ENCODE data around the gene ZFP42. TPM values are rescaled to one million over a fixed set of nuclear protein-coding genes. Genes with fewer than 3 reads are reported as not detected.
"Not testable (repeated sequence)": the region's sequence is repeated elsewhere in the genome, so short reads cannot be mapped to it uniquely, and the experiment has no call there.

Gene ZFP42
- not detected for total RNA-seq

DNA sequence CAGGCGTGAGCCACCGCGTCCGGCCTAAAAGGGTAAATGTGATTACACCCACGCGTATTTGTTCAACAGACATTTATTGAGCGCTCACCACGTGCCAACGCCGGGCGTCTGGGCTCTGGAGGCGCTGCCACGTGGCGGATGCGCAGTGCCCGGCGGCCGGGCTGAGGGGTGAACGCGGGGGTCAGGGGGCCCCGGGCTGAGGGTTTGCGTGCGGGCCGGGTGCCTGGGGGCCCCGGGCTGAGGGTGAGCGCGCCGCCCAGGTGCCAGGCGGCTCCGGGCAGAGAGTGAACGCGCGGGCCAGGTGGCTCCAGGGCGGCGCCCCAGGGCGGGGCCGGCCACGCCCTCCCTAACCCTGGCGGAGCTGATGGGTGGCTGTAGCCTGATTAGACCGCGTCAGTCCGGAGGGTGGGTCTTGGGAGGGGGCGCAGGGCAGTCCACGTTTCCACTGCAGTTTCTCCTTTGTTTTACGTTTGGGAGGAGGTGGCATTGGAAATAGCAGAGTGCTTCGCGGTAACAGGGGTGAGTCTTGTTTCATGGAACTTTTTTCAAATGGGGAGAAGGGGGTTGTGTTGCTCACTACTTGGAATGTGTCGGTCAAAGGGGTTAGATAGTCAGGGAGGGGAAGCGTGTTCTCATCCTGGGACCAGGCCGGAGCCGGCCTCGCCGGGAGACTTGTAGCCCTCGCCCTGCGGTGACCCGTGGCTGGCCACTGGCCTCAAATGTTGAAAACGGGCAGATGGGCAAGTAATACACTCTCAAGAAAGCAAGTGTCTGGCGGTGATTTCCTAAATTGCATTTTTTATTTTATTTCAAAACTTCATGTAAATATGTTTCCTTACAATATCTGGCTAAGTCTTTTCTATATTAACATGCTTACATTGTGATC is at the start of gene ZFP42:
TSS of gene ZFP42 (plus strand) at position 450 of the 886 bp plus-strand sequence. CDS start 7,037 bp downstream, outside the sequence.
- Mint-ChIP-seq H3K36me3 (peaks cover 26% of the 10 kb centered on the region), H3K4me3 (no peak within 1 kb of the TSS), H3K27ac (no peak within 1 kb of the TSS), H3K4me1 (ENCODE audit: low read depth in 2 of 2) (no peaks in the 10 kb centered on the region), H3K27me3 (no peaks in the 10 kb centered on the region), H3K9me3 (peaks cover 17% of the 10 kb centered on the region)
- no peak for ATAC-seq
- DNase-seq (ENCODE audit: low spot score), result no peak

DNA sequence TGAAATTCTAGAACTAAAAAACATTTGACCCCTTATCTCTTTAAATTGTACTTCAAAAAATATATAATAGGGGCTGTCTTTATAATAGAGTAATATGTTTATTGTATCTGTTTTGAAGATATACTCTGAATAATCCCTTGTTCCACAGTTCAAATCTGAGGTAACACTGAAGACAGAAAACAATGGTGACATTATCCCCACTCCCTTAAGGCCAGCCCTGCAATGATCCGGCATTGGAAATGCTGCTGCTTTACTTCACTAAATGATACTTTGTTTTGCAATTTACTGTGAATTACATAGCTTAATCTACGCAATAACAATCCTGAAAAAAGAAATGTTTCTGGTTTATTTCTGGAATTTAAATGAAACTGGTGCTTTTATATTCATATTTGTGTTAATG is 34.4 kb upstream of the ZFP42 start:
- ATAC-seq (no peak), DNase-seq (ENCODE audit: low spot score) (no peak)
- no peaks in the 10 kb centered on the region for H3K4me1 Mint-ChIP-seq (ENCODE audit: low read depth in 2 of 2)
- H3K36me3 Mint-ChIP-seq, result no peaks in the 10 kb centered on the region
- no peak overlapping the region for H3K4me3 Mint-ChIP-seq
- H3K9me3 Mint-ChIP-seq, result peaks cover 7% of the 10 kb centered on the region
- H3K27me3 Mint-ChIP-seq, result no peaks in the 10 kb centered on the region
- H3K27ac Mint-ChIP-seq, result no peak overlapping the region

DNA sequence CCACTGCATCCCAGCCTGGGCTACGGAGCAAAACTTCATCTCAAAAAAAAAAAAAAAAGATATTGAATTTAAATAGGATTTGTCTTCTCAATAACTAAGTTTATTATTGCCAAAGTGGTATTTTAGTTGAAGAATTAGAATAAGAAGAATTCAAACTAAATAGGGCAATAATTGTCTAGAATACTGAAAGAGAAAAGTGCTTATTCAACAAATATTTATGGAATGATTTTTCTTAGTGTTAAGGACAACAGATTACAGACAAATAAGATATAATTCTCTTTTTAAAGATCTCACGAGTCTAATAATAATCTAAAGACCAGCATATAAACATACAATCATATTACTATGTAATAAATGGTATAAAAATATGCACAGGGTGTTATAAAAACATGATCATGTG is 33.6 kb upstream of the ZFP42 start:
- Mint-ChIP-seq H3K4me1 (ENCODE audit: low read depth in 2 of 2) (no peaks in the 10 kb centered on the region), H3K27me3 (no peaks in the 10 kb centered on the region), H3K4me3 (no peak overlapping the region), H3K9me3 (peaks cover 7% of the 10 kb centered on the region), H3K27ac (no peak overlapping the region), H3K36me3 (no peaks in the 10 kb centered on the region)
- no peak for ATAC-seq
- DNase-seq (ENCODE audit: low spot score), result no peak

DNA sequence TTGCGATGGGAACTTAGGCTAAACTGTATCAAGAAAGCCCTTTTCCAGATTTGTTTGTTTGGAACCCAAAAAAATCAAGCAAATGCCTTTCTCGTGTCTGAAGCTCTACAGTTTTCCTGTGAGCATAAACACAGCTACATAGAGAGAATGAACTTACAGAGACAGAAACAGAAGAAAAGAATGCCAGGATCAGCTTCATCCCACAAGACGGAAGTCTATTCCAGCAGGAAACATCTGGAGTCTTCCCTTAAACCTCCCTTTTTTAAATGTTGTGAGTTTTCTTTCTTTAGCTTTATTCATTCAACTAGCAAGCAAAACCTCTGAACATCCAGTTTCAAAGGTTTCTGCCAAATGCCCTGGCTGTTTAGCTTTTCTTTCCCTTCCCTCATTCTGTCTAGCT is 32.6 kb upstream of the ZFP42 start:
- no peaks in the 10 kb centered on the region for H3K4me1 Mint-ChIP-seq (ENCODE audit: low read depth in 2 of 2)

GRCh38 chr4:187965726-187966125 is 29.8 kb upstream of the ZFP42 start:
- Mint-ChIP-seq H3K27ac (no peak overlapping the region), H3K4me3 (no peak overlapping the region), H3K36me3 (no peaks in the 10 kb centered on the region), H3K4me1 (ENCODE audit: low read depth in 2 of 2) (no peaks in the 10 kb centered on the region), H3K9me3 (peaks cover 3% of the 10 kb centered on the region), H3K27me3 (no peaks in the 10 kb centered on the region)
- ATAC-seq (no peak), DNase-seq (ENCODE audit: low spot score) (no peak)

More for the DNA sequence above, 32.6 kb upstream of the ZFP42 start:
- Mint-ChIP-seq H3K36me3 (no peaks in the 10 kb centered on the region), H3K9me3 (peaks cover 7% of the 10 kb centered on the region), H3K4me3 (no peak overlapping the region), H3K27ac (no peak overlapping the region), H3K27me3 (no peaks in the 10 kb centered on the region)
- DNase-seq (ENCODE audit: low spot score) (no peak), ATAC-seq (no peak)

DNA sequence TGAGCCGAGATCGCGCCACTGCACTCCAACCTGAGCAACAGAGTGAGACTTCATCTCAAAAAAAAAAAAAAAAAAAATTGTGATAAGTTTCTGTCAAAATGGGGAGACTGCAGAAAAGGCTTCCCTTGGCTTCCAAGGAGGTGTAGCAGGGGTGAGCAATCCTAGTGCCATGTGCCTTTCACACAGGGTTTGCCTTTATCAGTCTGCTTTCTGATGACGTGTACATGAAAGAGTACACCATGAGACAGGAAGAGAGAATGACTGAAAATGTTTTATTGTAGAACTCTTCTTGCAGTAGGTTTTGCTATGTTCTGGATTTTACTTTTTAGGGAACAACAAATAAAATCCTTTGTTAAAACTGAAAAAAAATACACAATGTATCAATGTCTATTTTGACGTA is 23.4 kb upstream of the ZFP42 start:
- Mint-ChIP-seq H3K4me1 (ENCODE audit: low read depth in 2 of 2) (no peaks in the 10 kb centered on the region), H3K9me3 (no peaks in the 10 kb centered on the region), H3K27ac (no peak overlapping the region), H3K27me3 (no peaks in the 10 kb centered on the region), H3K4me3 (no peak overlapping the region), H3K36me3 (no peaks in the 10 kb centered on the region)
- DNase-seq (ENCODE audit: low spot score) (no peak), ATAC-seq (no peak)

GRCh38 chr4:187983746-187984145 is 11.8 kb upstream of the ZFP42 start:
- no peak for DNase-seq (ENCODE audit: low spot score)
- peaks cover 17% of the 10 kb centered on the region for H3K36me3 Mint-ChIP-seq
- no peaks in the 10 kb centered on the region for H3K4me1 Mint-ChIP-seq (ENCODE audit: low read depth in 2 of 2)
- H3K27me3 Mint-ChIP-seq, result no peaks in the 10 kb centered on the region
- no peak for ATAC-seq
- peaks cover 38% of the 10 kb centered on the region for H3K9me3 Mint-ChIP-seq
- no peak overlapping the region for H3K27ac Mint-ChIP-seq
- H3K4me3 Mint-ChIP-seq, result no peak overlapping the region

DNA sequence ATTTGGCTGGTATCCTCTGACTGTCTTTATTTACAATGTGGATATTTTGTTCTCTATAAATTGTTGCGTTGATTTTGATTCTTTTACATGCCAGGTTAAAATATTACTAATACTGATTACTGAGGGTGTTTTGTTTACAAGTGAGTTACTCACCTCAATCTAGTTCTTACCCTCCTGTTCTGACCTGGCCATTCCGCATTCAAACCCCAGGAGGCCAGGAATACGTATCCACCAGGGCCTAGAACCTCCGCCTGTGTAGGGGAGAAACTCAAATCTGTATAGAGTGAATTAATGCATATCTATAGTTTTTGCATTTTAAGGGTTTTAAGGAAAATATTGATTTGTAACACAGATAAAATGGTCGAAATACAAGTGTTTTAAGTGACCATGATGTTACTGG is 2.6 kb upstream of the ZFP42 start:
- H3K27ac Mint-ChIP-seq, result no peak overlapping the region
- DNase-seq (ENCODE audit: low spot score) (no peak), ATAC-seq (no peak)
- H3K4me3 Mint-ChIP-seq, result no peak overlapping the region
- H3K4me1 Mint-ChIP-seq (ENCODE audit: low read depth in 2 of 2), result no peaks in the 10 kb centered on the region
- peaks cover 12% of the 10 kb centered on the region for H3K9me3 Mint-ChIP-seq
- peaks cover 19% of the 10 kb centered on the region for H3K36me3 Mint-ChIP-seq
- no peaks in the 10 kb centered on the region for H3K27me3 Mint-ChIP-seq

DNA sequence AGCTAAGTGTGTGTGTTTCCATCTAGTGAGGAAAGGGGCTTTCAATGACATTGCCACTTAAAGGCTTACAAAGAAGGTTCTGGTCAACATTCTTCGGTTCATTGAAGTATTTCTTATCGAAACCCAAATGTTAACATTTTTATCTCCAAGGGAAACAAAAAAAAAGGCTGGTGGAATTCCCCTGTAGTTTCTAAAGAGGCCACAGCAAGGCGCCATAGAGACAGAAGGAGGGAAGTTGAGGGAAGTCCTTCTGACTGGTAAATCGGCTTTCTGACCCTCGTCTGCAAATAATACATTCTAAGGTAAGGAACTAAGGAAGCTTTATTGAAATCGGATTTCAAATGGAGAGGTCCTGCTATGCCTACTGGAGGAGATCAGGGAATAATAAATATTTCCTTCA is 1.7 kb upstream of the ZFP42 start:
- H3K27me3 Mint-ChIP-seq, result no peaks in the 10 kb centered on the region
- H3K9me3 Mint-ChIP-seq, result peaks cover 12% of the 10 kb centered on the region
- H3K36me3 Mint-ChIP-seq, result peaks cover 19% of the 10 kb centered on the region
- no peak overlapping the region for H3K27ac Mint-ChIP-seq
- ATAC-seq, result no peak
- H3K4me3 Mint-ChIP-seq, result no peak overlapping the region
- H3K4me1 Mint-ChIP-seq (ENCODE audit: low read depth in 2 of 2), result no peaks in the 10 kb centered on the region
- DNase-seq (ENCODE audit: low spot score), result no peak

DNA sequence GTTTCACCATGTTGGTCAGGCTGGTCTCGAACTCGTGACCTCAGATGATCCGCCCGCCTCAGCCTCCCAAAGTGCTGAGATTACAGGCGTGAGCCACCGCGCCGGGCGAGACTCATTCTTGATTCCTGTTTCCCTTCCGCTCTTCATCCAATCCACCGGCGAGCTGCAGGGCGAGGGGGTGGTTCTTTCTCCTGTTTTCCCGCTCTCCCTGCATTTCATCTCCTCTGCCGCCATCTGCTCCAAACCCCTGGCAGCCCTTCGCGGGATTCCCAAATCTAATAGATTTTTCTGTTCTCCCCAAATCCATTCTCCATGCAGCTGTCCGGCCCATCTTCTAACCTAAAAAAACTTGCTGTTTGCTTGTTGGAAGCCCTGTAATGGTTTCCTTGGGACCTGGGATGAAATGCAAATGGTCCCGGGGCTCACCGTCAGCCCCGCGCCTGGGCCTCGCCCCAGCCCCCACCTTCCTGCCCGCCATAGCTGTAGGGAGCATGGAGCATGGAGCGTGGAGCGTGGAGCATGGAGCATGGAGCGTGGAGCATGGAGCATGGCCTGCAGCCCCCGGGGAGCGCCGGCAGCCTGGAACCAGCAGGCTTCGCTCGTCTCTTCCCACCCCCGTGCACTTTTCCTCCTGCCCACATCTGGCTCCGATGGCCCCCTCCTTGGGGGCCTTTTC is 1.1 kb downstream of the ZFP42 start:
- Mint-ChIP-seq H3K4me1 (ENCODE audit: low read depth in 2 of 2) (no peaks in the 10 kb centered on the region), H3K27ac (no peak overlapping the region), H3K27me3 (no peaks in the 10 kb centered on the region), H3K36me3 (peaks cover 26% of the 10 kb centered on the region), H3K9me3 (peaks cover 17% of the 10 kb centered on the region), H3K4me3 (no peak overlapping the region)
- DNase-seq (ENCODE audit: low spot score) (no peak), ATAC-seq (no peak)

DNA sequence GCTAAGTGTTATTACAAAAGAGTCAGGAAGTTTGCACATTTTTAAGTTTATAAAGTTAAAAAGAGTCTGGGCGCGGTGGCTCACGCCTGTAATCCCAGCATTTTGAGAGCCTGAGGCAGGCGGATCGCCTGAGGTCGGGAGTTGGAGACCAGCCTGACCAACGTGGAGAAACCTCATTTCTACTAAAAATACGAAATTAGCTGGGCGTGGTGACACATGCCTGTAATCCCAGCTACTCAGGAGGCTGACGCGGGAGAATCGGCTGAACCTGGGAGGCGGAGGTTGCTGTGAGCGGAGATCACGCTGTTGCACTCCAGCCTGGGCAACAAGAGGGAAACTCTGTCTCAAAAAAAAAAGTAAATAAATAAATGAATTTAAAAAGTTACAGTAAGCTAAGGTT is 2.4 kb downstream of the ZFP42 start:
- not testable (repeated sequence) for ATAC-seq; H3K27me3 Mint-ChIP-seq; H3K4me3 Mint-ChIP-seq; H3K4me1 Mint-ChIP-seq (ENCODE audit: low read depth in 2 of 2); H3K27ac Mint-ChIP-seq; DNase-seq (ENCODE audit: low spot score)
- peaks cover 26% of the 10 kb centered on the region for H3K36me3 Mint-ChIP-seq
- peaks cover 14% of the 10 kb centered on the region for H3K9me3 Mint-ChIP-seq

DNA sequence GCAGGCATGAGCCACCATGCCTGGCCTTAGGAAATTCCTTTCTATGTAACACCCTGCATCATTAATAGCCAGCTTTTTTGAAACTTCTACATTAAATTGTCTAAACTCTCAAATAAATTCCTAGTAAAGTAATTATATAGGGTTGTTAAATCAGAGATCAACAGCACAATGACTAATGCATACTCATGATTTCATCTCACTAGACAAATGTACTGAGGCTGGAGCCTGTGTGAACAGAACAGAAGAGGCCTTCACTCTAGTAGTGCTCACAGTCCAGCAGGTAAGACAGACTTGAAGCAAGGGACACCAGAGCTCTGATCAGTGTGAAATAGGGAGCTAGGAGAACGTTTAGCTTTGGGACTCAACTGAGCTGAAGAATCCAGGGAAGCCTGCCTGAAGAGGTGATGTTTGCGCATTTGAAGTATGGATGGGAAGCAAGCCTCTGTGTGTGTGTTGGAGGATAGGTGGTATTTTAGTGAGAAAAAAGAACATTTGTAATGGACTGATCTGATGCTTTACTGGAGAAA is 3.9 kb downstream of the ZFP42 start:
- Mint-ChIP-seq H3K27ac (no peak overlapping the region), H3K36me3 (peaks cover 14% of the 10 kb centered on the region), H3K27me3 (no peaks in the 10 kb centered on the region), H3K9me3 (peaks cover 8% of the 10 kb centered on the region), H3K4me3 (no peak overlapping the region), H3K4me1 (ENCODE audit: low read depth in 2 of 2) (no peaks in the 10 kb centered on the region)
- DNase-seq (ENCODE audit: low spot score), result no peak
- ATAC-seq, result no peak

GRCh38 chr4:188002323-188002722 is 6.8 kb downstream of the ZFP42 start:
- Mint-ChIP-seq H3K27me3 (no peaks in the 10 kb centered on the region), H3K27ac (no peak overlapping the region), H3K4me3 (no peak overlapping the region), H3K4me1 (ENCODE audit: low read depth in 2 of 2) (no peaks in the 10 kb centered on the region), H3K9me3 (peaks cover 8% of the 10 kb centered on the region), H3K36me3 (peaks cover 11% of the 10 kb centered on the region)
- no peak for ATAC-seq
- no peak for DNase-seq (ENCODE audit: low spot score)

GRCh38 chr4:188002751-188003150 is 7.2 kb downstream of the ZFP42 start:
- H3K4me1 Mint-ChIP-seq (ENCODE audit: low read depth in 2 of 2), result no peaks in the 10 kb centered on the region
- H3K9me3 Mint-ChIP-seq, result peaks cover 5% of the 10 kb centered on the region
- DNase-seq (ENCODE audit: low spot score) (no peak), ATAC-seq (no peak)
- H3K27me3 Mint-ChIP-seq, result no peaks in the 10 kb centered on the region
- no peak overlapping the region for H3K27ac Mint-ChIP-seq
- no peak overlapping the region for H3K4me3 Mint-ChIP-seq
- peaks cover 7% of the 10 kb centered on the region for H3K36me3 Mint-ChIP-seq

Measured in natural killer cell treated with Interleukin-12 subunit alpha and Interleukin-12 subunit beta and Interleukin-15 and Interleukin-18, amount 100 ng/mL, for 72 hours (primary cell).